Right ventricle myocardium superior (tissue), 1 donor: ENCODE data around the gene ZMIZ1. TPM values are rescaled to one million over a fixed set of nuclear protein-coding genes. Genes with fewer than 3 reads are reported as not detected.

Experiments used
- ATAC-seq: fragments of 200-7000 bp; cut with Tn5 transposase; one replicate; pipeline ENCODE4 v1.9.1; 2020; ENCODE audit warnings: mild to moderate bottlenecking; ENCODE audit not compliant: poor library complexity
- DNase-seq: peaks from one replicate; pipeline ENCODE4 v3.0.0-alpha.2; 2020
- intact Hi-C: fragments of 100-400 bp; cut with DNase I; formaldehyde crosslinking; loops from one replicate; pipeline ENCODE4 v1.11.2; 2022
- total RNA-seq: library from RNA; stranded (reverse); fragmentation: NEBNext Ultra II Directional; extraction: Animal tissue kit (Norgen Biotek cat#: 25700); gene quantifications from one replicate; pipeline ENCODE4 v1.2.1, GENCODE V29; 2021
- donor health status: DM: no; HTN: yes; CAD: no; lungs with severe emphysema.

ZMIZ1 gene
- total RNA-seq, 1 donor from 2014 or later = 44.8 TPM

DNA sequence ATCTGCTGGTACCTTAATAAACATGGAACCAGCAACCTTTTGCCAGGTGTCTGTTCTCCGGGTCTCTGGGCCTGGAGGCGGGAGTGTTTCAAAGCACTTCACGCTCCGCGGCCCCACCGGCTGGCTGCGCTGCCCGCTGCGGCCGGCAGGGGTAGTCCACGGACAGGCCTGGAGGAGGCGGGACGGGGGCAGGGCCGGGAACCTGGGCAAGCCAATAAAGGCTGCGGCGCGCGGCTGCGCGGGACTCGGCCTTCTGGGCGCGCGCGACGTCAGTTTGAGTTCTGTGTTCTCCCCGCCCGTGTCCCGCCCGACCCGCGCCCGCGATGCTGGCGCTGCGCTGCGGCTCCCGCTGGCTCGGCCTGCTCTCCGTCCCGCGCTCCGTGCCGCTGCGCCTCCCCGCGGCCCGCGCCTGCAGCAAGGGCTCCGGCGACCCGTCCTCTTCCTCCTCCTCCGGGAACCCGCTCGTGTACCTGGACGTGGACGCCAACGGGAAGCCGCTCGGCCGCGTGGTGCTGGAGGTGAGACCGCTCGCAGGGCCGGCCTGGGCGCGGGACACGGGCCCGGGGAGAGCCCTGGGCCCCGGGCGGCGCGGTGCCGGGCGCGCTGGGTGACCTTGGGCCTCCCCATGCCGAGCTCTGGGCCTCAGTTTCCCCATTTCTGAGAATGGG is 278.6 kb downstream of the ZMIZ1 start, which contains the start of gene PPIF:
Gene PPIF (plus strand): TSS at position 244 of the 668 bp plus-strand sequence. CDS start 80 bp downstream, at position 324.
- intact Hi-C loops = no loop called here
- peak; percentile 96 for ATAC-seq
- DNase-seq = peak; percentile 98

GRCh38 chr10:79347894-79348639 is 279.3 kb downstream of the ZMIZ1 start:
- DNase-seq (peak; percentile 85), ATAC-seq (peak; percentile 74)
- intact Hi-C loops = no loop called here

- DNase-seq (no peak), ATAC-seq (no peak)
Observed at GRCh38 chr10:79348640-79348988, 279.8 kb downstream of the ZMIZ1 start.

GRCh38 chr10:79349072-79349491 is 280.3 kb downstream of the ZMIZ1 start:
- no peak for DNase-seq
- intact Hi-C loops = no loop called here
- ATAC-seq = no peak

More at GRCh38 chr10:79348640-79348988, 279.8 kb downstream of the ZMIZ1 start:
- intact Hi-C loops = no loop called here

GRCh38 chr10:79349766-79350406 is 281.1 kb downstream of the ZMIZ1 start:
- intact Hi-C loops = no loop called here

DNA sequence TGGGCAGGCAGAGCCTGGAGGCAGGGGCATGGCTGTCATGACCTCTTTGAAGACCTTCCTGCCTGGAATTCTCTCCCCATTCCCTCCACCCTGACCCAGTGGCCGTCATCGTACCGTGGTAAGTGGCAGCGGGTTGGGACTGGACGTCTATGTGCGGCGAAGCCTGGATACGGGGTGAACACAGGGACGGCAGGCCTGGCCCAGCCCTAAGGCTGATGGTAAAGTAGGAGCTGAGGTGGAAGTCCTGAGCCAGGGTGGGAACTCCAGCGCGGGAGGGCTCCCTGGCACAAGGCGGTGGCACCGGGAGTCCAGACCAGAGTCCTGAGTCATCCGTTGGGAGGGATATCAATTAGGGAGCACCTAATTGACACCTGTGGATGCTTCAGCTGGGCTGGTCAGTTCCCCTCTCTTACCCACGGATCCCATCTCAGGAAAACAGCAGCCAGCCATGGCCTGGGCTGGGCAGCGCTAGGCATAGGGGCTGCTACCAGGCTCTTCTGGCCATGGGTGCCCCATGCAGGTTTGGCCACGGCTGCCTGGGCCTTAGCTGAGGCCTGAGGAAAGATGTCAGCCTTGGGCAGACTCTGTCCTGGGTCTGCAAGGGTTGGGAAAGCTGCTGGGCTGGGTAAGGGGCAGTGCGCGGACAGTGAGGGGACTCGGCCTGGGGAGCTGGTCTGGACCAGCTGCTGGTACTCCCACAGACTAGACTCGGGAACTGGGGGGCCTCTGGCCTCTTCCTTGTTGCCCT is 281.8 kb downstream of the ZMIZ1 start:
- intact Hi-C loops = no loop called here
- DNase-seq (no peak), ATAC-seq (no peak)

More at GRCh38 chr10:79349766-79350406, 281.1 kb downstream of the ZMIZ1 start:
- DNase-seq = no peak
- no peak for ATAC-seq

DNA sequence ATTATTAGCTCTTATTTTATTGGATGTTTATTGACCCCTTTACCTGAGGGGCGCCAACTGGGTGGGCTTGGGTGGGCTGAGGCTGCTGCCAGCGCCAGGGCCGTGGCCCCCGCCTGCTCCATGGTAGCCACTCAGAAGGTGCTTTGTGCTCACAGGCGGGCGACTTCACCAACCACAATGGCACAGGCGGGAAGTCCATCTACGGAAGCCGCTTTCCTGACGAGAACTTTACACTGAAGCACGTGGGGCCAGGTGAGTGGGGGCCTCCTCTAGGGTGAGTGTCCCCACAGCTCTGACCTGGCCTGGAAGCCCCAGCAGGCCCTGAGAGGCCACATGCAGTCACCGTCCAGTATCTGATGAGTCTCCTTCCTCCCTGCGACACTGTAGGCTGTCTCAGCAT is 282.6 kb downstream of the ZMIZ1 start:
- no peak for ATAC-seq
- intact Hi-C loops = no loop called here
- DNase-seq = no peak

DNA sequence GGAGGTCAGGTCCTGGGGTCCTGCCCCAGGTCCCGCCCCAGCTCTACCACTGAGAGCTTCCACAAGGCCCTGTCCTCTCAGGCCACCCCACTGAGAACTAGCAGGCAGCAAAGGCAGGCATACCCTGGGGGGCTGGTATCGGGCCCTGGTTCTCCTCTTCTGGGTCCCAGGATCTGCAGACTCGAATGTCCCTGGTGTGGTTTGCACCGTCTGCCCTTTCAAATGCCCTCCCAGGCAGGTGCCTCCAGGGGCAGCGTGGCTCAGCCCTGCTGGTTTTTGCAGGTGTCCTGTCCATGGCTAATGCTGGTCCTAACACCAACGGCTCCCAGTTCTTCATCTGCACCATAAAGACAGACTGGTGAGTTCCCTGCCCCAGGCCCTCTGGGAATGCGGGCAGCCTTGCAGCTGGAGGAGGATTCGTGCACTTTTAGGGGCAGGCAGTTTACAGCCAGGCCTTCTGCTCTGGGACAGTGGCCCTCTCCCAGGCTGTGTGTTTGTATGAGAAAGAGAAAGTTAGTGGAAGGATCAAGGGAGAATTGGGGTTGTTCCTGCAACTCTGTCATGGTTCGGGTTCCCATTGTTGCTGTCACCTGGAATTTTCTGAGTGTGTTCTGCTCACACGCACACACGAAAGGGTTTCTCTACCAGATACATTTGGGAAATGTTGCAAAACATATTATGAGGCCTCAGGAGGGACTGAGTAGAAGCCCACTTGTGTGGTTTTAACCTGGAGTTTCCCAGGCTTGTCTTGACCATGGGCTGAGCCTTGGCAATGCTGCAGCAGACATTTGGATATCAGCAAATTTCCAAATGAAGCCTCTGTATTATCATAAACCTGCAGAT is 283.5 kb downstream of the ZMIZ1 start:
- intact Hi-C loops = no loop called here
- ATAC-seq = no peak
- no peak for DNase-seq

DNA sequence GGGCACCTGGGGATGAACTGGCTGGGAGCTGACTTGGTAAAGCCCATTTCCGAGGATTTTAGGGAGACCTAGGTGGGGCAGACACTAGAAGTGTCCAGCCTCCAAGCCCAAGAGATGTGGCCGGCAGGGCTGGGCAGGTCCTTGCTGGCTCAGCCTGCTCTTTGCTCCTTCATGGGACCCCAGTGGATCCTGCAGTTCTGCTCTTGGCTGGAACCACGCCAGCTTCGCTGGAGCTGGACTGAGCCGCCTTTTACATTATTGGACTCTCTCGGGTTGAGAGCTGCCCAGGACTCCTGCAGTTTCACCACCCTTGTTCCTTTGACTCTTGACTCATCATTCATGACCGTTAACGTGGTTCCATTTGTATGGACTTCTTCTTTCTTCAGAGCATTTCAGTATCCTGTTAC is 284.2 kb downstream of the ZMIZ1 start:
- intact Hi-C loops = no loop called here
- no peak for ATAC-seq
- DNase-seq = no peak

DNA sequence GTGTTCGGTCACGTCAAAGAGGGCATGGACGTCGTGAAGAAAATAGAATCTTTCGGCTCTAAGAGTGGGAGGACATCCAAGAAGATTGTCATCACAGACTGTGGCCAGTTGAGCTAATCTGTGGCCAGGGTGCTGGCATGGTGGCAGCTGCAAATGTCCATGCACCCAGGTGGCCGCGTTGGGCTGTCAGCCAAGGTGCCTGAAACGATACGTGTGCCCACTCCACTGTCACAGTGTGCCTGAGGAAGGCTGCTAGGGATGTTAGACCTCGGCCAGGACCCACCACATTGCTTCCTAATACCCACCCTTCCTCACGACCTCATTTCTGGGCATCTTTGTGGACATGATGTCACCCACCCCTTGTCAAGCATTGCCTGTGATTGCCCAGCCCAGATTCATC is 285.0 kb downstream of the ZMIZ1 start:
- ATAC-seq (no peak), DNase-seq (no peak)
- intact Hi-C loops = no loop called here

DNA sequence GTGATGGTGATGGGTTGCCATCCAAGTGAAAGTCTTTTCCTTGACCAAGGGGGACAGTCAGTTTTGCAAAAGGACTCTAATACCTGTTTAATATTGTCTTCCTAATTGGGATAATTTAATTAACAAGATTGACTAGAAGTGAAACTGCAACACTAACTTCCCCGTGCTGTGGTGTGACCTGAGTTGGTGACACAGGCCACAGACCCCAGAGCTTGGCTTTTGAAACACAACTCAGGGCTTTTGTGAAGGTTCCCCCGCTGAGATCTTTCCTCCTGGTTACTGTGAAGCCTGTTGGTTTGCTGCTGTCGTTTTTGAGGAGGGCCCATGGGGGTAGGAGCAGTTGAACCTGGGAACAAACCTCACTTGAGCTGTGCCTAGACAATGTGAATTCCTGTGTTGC is 285.4 kb downstream of the ZMIZ1 start:
- ATAC-seq (no peak), DNase-seq (no peak)
- intact Hi-C loops = no loop called here

DNA sequence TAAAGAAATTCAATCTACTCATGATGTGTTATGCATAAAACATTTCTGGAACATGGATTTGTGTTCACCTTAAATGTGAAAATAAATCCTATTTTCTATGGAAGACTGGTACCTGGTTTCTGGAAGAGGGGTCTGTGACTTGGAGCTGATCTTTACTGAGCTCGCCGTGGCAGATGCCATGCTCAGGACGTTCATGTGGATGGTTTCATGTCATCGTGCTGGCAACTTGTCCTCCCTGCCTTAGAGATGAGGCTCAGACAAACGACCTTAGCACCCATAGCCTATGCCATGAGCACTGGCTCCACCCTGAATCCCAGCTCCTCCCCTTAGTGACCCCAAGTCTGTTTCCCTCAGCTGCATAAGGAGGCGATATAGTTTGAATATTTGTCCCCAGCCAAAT is 285.8 kb downstream of the ZMIZ1 start:
- ATAC-seq = no peak
- intact Hi-C loops = no loop called here
- no peak for DNase-seq

GRCh38 chr10:79355420-79356017 is 286.8 kb downstream of the ZMIZ1 start:
- DNase-seq (no peak), ATAC-seq (no peak)
- intact Hi-C loops = no loop called here

- DNase-seq (no peak), ATAC-seq (no peak)
- intact Hi-C loops = no loop called here
Observed at GRCh38 chr10:79356104-79356503, 287.3 kb downstream of the ZMIZ1 start.

- intact Hi-C loops = no loop called here
- no peak for DNase-seq
- no peak for ATAC-seq
Observed at GRCh38 chr10:79357180-79357579, 288.4 kb downstream of the ZMIZ1 start.

- no peak for DNase-seq
- peak; percentile 55 for ATAC-seq
- intact Hi-C loops = no loop called here
Observed at GRCh38 chr10:79358811-79359210, 290.0 kb downstream of the ZMIZ1 start.

GRCh38 chr10:79359816-79360498 is 291.2 kb downstream of the ZMIZ1 start:
- no peak for ATAC-seq
- no peak for DNase-seq
- intact Hi-C loops = no loop called here
